HepG2 (cell line): ENCODE data around the gene SSBP4. TPM values are rescaled to one million over a fixed set of nuclear protein-coding genes. Genes with fewer than 3 reads are reported as not detected.

Experiments used
- ELF3 ChIP-seq: IDR thresholded peaks from 2 replicates; pipeline ENCODE4 v1.6.1; 2016; ENCODE audit warnings: missing genetic modification reagents, missing compliant biosample characterization
- HMGA1 ChIP-seq: sonication (generic); formaldehyde crosslinking; conservative IDR thresholded peaks from 2 replicates; pipeline ENCODE4 v1.4.0; 2020; ENCODE audit warnings: missing genetic modification reagents
- RORA ChIP-seq: sonication (generic); formaldehyde crosslinking; IDR thresholded peaks from 2 replicates; pipeline ENCODE4 v1.5.0; 2020; ENCODE audit warnings: mild to moderate bottlenecking, missing genetic modification reagents, moderate library complexity
- ZNF124 ChIP-seq: sonication (generic); formaldehyde crosslinking; IDR thresholded peaks from 2 replicates; pipeline ENCODE4 v1.4.0; 2020; ENCODE audit warnings: missing genetic modification reagents
- ZNF264 ChIP-seq: sonication (generic); formaldehyde crosslinking; IDR thresholded peaks from 2 replicates; pipeline ENCODE4 v1.4.0; 2020; ENCODE audit warnings: missing genetic modification reagents
- ZNF326 ChIP-seq: sonication (generic); formaldehyde crosslinking; IDR thresholded peaks from 2 replicates; pipeline ENCODE4 v1.4.0; 2020; ENCODE audit warnings: missing genetic modification reagents, borderline replicate concordance
- ZNF333 ChIP-seq: sonication (generic); formaldehyde crosslinking; IDR thresholded peaks from 2 replicates; pipeline ENCODE4 v1.4.0; 2020; ENCODE audit warnings: mild to moderate bottlenecking, missing genetic modification reagents, borderline replicate concordance
- ZNF383 ChIP-seq: sonication (generic); formaldehyde crosslinking; IDR thresholded peaks from 2 replicates; pipeline ENCODE4 v1.4.0; 2020; ENCODE audit warnings: missing genetic modification reagents, mild to moderate bottlenecking, borderline replicate concordance
- ZNF570 ChIP-seq: sonication (generic); formaldehyde crosslinking; IDR thresholded peaks from 2 replicates; pipeline ENCODE4 v1.4.0; 2020; ENCODE audit warnings: mild to moderate bottlenecking, missing genetic modification reagents, borderline replicate concordance
- ZNF672 ChIP-seq: sonication (generic); formaldehyde crosslinking; IDR thresholded peaks from 2 replicates; pipeline ENCODE4 v1.8.1; 2022; ENCODE audit warnings: missing genetic modification reagents
- ZNF780A ChIP-seq: sonication (generic); formaldehyde crosslinking; IDR thresholded peaks from 2 replicates; pipeline ENCODE4 v1.8.0; 2022; ENCODE audit warnings: mild to moderate bottlenecking, missing genetic modification reagents, moderate library complexity
- ZNF878 ChIP-seq: sonication (generic); formaldehyde crosslinking; IDR thresholded peaks from 2 replicates; pipeline ENCODE4 v1.8.1; 2023; ENCODE audit warnings: mild to moderate bottlenecking, missing genetic modification reagents, moderate library complexity
- polyA plus RNA-seq, 8 experiments: library from polyadenylated mRNA; depleted of rRNA in 3 of 8; stranded (reverse) in 7 of 8; unstranded in 1 of 8; fragments of >200 nt; fragmentation: Illumina TruSeq in 4 of 8; extraction: Trizol in 4 of 8; gene quantifications; 2 replicates each; pipeline versions ENCODE4 v1.2.1 to v1.2.3, GENCODE V29; 2011 to 2016; ENCODE audit warnings: low read depth in 4 of 8, missing spikeins in 1 of 8, mixed read lengths in 1 of 8; ENCODE audit not compliant: insufficient read depth in 1 of 8
- total RNA-seq, 5 experiments: library from RNA; depleted of rRNA; stranded (reverse); fragments of >200 nt; fragmentation: Illumina TruSeq; extraction: Trizol; gene quantifications; 2 replicates each; pipeline ENCODE4 v1.2.3, GENCODE V29; 2016; ENCODE audit warnings: low read depth in 1 of 5
- TF ChIP-seq, protein P1 (sequence below): IDR thresholded peaks from 2 replicates; pipeline ENCODE4 v1.6.1; 2016
- TF ChIP-seq, protein P2 (sequence below): sonication (generic); formaldehyde crosslinking; IDR thresholded peaks from 2 replicates; pipeline ENCODE4 v1.9.0; 2021; ENCODE audit warnings: missing genetic modification reagents, borderline replicate concordance
- TF ChIP-seq, protein P3 (sequence below): sonication (generic); formaldehyde crosslinking; IDR thresholded peaks from 2 replicates; pipeline ENCODE4 v1.9.0; 2021; ENCODE audit warnings: missing genetic modification reagents, mild to moderate bottlenecking, borderline replicate concordance
- TF ChIP-seq, protein P4 (sequence below): sonication (generic); formaldehyde crosslinking; IDR thresholded peaks from 2 replicates; pipeline ENCODE4 v1.4.0; 2020; ENCODE audit warnings: missing genetic modification reagents

SSBP4 gene
- total and polyA plus RNA-seq, 2 of the 13 experiments (the other 11 are each of a cell fraction or from before 2014, with no cell fraction given): 20.8 to 39.5 TPM

DNA sequence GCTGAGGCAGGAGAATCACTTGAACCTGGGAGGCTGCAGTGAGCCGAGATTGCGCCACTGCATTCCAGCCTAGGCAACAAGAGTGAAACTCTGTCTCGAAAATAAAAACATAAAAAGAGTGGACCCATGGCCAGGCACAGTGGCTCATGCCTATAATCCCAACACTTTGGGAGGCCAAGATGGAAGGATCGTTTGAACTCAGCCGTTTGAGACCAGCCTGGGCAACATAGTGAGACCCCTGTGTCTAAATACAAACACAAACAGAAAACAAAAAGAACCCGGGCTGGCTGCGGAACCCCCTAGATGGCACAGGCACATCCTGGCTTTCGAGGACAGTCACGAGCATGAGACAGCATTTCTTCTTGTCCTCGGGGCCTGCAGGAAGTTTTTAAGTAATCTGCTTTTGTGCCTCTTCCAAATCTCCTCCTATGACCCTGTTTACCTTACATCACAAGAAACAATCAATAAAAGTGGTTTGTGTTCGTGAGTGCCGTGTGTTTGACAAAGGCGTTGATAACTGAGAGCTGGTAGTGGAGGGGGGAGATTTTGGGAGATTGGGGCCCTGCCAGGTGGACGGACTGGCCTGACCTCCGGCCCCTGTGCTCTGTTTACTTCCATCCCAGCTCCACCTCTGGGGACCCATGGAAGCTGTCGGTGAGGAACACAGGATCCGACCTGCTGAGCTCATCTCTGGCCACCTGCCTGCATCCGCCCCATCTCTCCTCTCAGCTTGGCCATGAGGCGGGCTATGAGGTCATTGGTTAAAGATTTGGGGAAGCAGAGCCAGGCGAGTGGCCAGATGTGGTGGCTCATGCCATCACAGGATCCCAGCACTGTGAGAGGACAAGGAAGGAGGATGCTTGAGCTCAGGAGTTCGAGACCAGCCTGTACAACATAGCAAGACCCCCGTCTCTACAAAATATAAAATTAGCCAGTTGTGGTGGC, 39.1 kb upstream of the SSBP4 start (continued):
- TF ChIP-seq, protein P1, sequence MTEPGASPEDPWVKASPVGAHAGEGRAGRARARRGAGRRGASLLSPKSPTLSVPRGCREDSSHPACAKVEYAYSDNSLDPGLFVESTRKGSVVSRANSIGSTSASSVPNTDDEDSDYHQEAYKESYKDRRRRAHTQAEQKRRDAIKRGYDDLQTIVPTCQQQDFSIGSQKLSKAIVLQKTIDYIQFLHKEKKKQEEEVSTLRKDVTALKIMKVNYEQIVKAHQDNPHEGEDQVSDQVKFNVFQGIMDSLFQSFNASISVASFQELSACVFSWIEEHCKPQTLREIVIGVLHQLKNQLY (CRISPR knock-in tag): peak; percentile 86
- TF ChIP-seq ZNF672 (no peak), ZNF264 (CRISPR knock-in tag) (no peak; the same call in 1 of the 2 replicates), RORA (CRISPR knock-in tag) (no peak; the same call in 1 of the 2 replicates), ZNF383 (0 out of 2 replicates have a peak, but pooled peaks have one; percentile 33), ZNF326 (CRISPR knock-in tag) (no peak), ZNF124 (CRISPR knock-in tag) (peak; percentile 26; the same call in 1 of the 2 replicates), ZNF333 (no peak), ZNF878 (CRISPR knock-in tag) (peak; percentile 98), ZNF570 (CRISPR knock-in tag) (0 out of 2 replicates have a peak, but pooled peaks have one; percentile 57), ZNF780A (CRISPR knock-in tag) (peak; percentile 90), ELF3 (CRISPR knock-in tag) (peak; percentile 95), HMGA1 (CRISPR knock-in tag) (no peak)
- TF ChIP-seq, protein P2, sequence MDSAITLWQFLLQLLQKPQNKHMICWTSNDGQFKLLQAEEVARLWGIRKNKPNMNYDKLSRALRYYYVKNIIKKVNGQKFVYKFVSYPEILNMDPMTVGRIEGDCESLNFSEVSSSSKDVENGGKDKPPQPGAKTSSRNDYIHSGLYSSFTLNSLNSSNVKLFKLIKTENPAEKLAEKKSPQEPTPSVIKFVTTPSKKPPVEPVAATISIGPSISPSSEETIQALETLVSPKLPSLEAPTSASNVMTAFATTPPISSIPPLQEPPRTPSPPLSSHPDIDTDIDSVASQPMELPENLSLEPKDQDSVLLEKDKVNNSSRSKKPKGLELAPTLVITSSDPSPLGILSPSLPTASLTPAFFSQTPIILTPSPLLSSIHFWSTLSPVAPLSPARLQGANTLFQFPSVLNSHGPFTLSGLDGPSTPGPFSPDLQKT (CRISPR knock-in tag): no peak
- TF ChIP-seq, protein P3, sequence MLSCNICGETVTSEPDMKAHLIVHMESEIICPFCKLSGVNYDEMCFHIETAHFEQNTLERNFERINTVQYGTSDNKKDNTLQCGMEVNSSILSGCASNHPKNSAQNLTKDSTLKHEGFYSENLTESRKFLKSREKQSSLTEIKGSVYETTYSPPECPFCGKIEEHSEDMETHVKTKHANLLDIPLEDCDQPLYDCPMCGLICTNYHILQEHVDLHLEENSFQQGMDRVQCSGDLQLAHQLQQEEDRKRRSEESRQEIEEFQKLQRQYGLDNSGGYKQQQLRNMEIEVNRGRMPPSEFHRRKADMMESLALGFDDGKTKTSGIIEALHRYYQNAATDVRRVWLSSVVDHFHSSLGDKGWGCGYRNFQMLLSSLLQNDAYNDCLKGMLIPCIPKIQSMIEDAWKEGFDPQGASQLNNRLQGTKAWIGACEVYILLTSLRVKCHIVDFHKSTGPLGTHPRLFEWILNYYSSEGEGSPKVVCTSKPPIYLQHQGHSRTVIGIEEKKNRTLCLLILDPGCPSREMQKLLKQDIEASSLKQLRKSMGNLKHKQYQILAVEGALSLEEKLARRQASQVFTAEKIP: no peak
- TF ChIP-seq, protein P4, sequence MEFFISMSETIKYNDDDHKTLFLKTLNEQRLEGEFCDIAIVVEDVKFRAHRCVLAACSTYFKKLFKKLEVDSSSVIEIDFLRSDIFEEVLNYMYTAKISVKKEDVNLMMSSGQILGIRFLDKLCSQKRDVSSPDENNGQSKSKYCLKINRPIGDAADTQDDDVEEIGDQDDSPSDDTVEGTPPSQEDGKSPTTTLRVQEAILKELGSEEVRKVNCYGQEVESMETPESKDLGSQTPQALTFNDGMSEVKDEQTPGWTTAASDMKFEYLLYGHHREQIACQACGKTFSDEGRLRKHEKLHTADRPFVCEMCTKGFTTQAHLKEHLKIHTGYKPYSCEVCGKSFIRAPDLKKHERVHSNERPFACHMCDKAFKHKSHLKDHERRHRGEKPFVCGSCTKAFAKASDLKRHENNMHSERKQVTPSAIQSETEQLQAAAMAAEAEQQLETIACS (CRISPR knock-in tag): no peak; the same call in 1 of the 2 replicates
